Measurements from ENCODE around the gene EFNA1. TPM values are rescaled to one million over a fixed set of nuclear protein-coding genes. Genes with fewer than 3 reads are reported as not detected.

Gene EFNA1, protein sequence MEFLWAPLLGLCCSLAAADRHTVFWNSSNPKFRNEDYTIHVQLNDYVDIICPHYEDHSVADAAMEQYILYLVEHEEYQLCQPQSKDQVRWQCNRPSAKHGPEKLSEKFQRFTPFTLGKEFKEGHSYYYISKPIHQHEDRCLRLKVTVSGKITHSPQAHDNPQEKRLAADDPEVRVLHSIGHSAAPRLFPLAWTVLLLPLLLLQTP
- total RNA-seq (10 to 100 TPM; 11.4 to 42.6 (median 33.0) TPM), polyA plus RNA-seq (10 to 100 TPM in 2 of 3 donors, 1 to 10 TPM in 1; 5.5 to 15.0 (median 12.4) TPM)
- long read RNA-seq, donor 1, transcript EFNA1-202 (5 exons, 1,926 nt): major isoform, 7 of 8 reads
- long read RNA-seq, donor 1, partial matches to known transcripts: 0 of 8 reads
- long read RNA-seq, donor 1, other reads (novel, unspliced or antisense): 1 of 8 reads
- long read RNA-seq, donor 2, transcript EFNA1-202 (5 exons, 1,926 nt): major isoform, 42 of 50 reads
- long read RNA-seq, donor 2, partial matches to known transcripts: 2 of 50 reads
- long read RNA-seq, donor 2, other reads (novel, unspliced or antisense): 3 of 50 reads

GRCh38 chr1:155127105-155127966 is at the start of gene EFNA1:
EFNA1 (plus strand) TSS chr1:155127876; CDS start chr1:155127978, 102 bp downstream.
- intact Hi-C loops (cut with DNase I): loop anchor here (5.0 kb wide), 2 partner anchors 35 to 40 kb away; no protein-coding TSS in a partner anchor
- Histone ChIP-seq H3K4me1 (peaks cover 24% of the 10 kb centered on the region), H3K9me3 (no peaks in the 10 kb centered on the region), H3K27me3 (ENCODE audit: insufficient read depth in 3 of 3, low read length in 2 of 3) (peaks cover 0 to 31% (median 0%) of the 10 kb centered on the region in 3 donors), H3K27ac (peak within 1 kb of the TSS; percentile 72), H3K4me3 (peak within 1 kb of the TSS; percentile 74), H3K36me3 (ENCODE audit: insufficient read depth in 1 of 2, low read depth in 1 of 2) (peaks cover 0 to 14% of the 10 kb centered on the region in 2 donors)
- peak; percentile 46 to 64 (median 51) for ATAC-seq
- peak; percentile 70 to 77 for DNase-seq
- 1% methylated on average over 55 to 76 of the region's 76 CpGs for WGBS, 3 donors
- TF ChIP-seq CTCF (IDR thresholded peaks at IDR 0.05): no peak

DNA sequence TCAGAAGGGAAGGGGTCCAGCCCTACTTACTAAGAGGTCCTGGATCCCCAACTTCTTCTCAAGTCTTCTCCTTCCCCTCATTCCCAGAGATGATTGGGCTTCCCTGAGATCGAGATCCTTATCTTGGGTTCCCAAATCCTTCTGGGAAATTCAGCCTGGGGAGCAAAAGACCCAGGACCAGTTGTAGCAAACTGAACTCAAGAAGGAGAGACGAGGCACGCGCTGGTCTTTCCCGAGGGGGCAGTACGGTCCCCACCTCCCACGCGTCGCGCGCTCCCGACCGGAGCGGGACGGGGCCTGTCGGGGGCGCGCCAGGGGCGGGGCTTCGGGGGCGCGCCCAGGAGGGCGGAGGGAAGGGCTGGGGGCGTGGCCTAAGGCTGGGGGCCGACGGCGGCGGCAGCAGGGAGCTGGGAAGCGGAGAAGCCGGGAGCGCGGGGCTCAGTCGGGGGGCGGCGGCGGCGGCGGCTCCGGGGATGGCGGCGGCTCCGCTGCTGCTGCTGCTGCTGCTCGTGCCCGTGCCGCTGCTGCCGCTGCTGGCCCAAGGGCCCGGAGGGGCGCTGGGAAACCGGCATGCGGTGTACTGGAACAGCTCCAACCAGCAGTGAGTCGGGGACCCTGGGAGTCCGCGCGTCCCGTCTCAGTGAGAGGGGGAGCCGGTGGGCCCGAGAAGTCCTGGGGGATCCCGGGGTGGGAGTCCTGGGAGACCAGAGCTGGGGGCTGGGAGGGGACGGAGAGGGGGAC is 49.0 kb upstream of the EFNA1 start, which contains the start of gene EFNA3:
Gene EFNA3 (plus strand): TSS at position 369 of the 741 bp plus-strand sequence. CDS start 105 bp downstream, at position 474.
- no peak for TF ChIP-seq CTCF (IDR thresholded peaks at IDR 0.05)
- H3K27me3 ChIP-seq (ENCODE audit: insufficient read depth in 3 of 3, low read length in 2 of 3): peaks cover 0 to 50% (median 27%) of the 10 kb centered on the region in 3 donors
- intact Hi-C loops (cut with DNase I): no loop called here
- H3K27ac ChIP-seq: no peak within 1 kb of the TSS
- no peaks in the 10 kb centered on the region for H3K9me3 ChIP-seq
- peaks cover 18% of the 10 kb centered on the region for H3K4me1 ChIP-seq
- no peaks in the 10 kb centered on the region for H3K36me3 ChIP-seq (ENCODE audit: insufficient read depth in 1 of 2, low read depth in 1 of 2)
- peak within 1 kb of the TSS; percentile 64 for H3K4me3 ChIP-seq
- peak; percentile 82 to 87 for DNase-seq
- 1 to 3% (median 2%) methylated on average over 43 to 59 of the region's 59 CpGs for WGBS, 3 donors
- peak; percentile 70 to 88 (median 84) for ATAC-seq

DNA sequence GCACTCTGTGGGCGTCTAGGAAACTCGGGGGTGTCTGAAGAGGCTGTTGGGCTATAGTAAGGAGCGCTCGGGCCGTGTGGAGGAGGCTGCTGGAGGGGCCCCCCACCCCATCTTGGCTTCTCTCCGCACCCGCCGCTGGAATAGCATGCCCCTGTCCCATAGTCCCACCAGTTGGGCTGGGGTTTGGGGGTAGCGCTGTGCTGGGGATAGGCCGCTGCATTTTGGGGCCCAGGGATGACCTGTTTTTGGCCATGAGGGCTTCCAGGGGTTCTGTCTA is 48.5 kb upstream of the EFNA1 start:
- intact Hi-C loops (cut with DNase I): no loop called here
- H3K36me3 ChIP-seq (ENCODE audit: insufficient read depth in 1 of 2, low read depth in 1 of 2): no peaks in the 10 kb centered on the region
- peaks cover 20% of the 10 kb centered on the region for H3K4me1 ChIP-seq
- H3K9me3 ChIP-seq: no peaks in the 10 kb centered on the region
- no peak for TF ChIP-seq CTCF (IDR thresholded peaks at IDR 0.05)
- ATAC-seq (peak in 2 of 4 donors; percentile 2 to 9), DNase-seq (no peak)
- no peak overlapping the region for H3K27ac ChIP-seq
- peak overlapping the region; percentile 64 for H3K4me3 ChIP-seq
- H3K27me3 ChIP-seq (ENCODE audit: insufficient read depth in 3 of 3, low read length in 2 of 3): peaks cover 0 to 53% (median 27%) of the 10 kb centered on the region in 3 donors
- 2 to 4% (median 3%) methylated on average over 10 of the region's 10 CpGs for WGBS, 3 donors

Data from psoas muscle (tissue), 8 donors.